Activated T-helper 1 cell treated with Interleukin-2 at 50 U/mL for 16 hours (primary cell): ENCODE measurements around the gene PCDH9.

Source experiments
- DNase-seq: peaks from one replicate; pipeline ENCODE4 v3.0.0-alpha.2; 2020; ENCODE audit warnings: low read depth

PCDH9 gene

GRCh38 chr13:66367356-66367755 lies 862.8 kb downstream of the PCDH9 start:
- DNase-seq = no peak

DNA sequence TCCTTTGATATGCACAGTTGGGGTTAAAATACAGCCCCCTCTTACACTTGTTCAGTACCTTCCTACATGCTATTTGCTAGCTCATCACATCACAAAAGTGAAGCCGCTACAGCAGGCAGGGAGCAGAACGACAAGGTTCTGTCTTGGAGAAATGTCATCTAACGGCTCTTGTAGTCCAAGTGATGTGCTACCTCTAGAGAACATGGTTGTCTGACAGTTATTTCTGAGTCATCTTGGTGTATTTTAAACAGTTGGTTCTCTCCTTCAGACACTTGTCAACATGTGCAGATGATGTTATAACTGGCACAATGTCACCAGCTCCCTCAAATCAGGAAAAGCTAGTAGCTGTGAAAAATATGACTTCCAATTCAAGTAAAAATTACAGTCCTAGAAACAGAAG lies 865.0 kb downstream of the PCDH9 start:
- DNase-seq = no peak

DNA sequence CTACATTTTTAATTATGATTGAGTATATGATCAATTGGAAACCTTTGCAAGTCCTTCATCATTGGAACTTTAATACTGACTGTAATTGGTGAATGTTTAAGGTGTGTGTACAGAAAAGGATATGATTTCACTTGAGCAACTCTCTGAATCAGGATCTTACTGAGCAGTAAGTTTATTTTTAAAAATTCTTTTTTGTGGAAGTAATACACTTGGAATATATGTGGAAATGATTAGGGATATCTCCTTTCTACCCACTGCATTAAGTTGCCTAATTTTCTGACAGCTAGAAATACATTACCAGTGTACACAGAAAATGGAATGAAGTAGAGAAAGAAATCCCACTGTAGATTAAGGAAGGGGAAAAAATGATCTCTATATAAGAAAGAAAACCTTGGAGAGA lies 865.8 kb downstream of the PCDH9 start:
- no peak for DNase-seq

DNA sequence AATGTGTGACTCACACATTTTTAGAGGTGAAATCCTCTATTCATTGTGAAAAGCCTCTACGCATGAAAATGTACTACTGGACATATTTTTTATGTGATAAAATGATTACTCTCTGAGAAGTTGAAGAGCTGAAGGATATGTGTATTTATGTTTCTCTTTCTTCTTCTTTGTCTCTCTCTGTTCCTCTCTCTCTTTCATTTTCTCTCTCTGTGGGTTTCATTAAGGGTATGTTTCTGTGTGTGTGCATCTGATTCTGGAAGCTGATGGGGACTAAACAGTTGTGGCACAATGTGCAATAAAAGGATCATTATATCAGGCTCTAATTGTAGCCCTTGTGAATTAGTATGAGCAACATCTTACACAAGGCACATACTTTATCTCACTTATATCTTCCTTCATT lies 867.7 kb downstream of the PCDH9 start:
- no peak for DNase-seq

GRCh38 chr13:66359910-66360552 lies 870.1 kb downstream of the PCDH9 start:
- DNase-seq = no peak

DNA sequence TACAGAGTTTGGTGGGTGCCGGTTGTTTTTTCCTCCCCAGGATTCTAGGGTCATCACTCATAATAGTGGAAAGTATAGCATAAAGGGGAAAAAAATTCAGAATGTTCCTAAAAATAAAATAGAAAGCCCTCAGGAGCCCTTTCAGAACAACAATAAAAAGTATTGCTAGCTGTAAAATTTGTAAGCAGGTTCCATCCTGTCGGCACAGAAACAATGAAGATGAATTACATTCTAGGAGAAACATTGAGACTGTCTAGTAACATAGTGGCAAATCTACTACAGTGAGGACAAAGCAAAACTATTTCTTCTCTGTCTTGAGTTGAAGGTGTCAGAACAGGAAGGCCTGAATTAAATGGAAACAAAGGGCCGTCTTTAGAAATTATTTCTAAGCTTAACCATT lies 870.7 kb downstream of the PCDH9 start:
- no peak for DNase-seq

GRCh38 chr13:66358564-66358963 lies 871.6 kb downstream of the PCDH9 start:
- no peak for DNase-seq

- no peak for DNase-seq
Observed at GRCh38 chr13:66357463-66357862, 872.7 kb downstream of the PCDH9 start.

GRCh38 chr13:66354879-66355751 lies 875.0 kb downstream of the PCDH9 start:
- no peak for DNase-seq

GRCh38 chr13:66353664-66354063 lies 876.5 kb downstream of the PCDH9 start:
- no peak for DNase-seq

GRCh38 chr13:66349966-66350365 lies 880.2 kb downstream of the PCDH9 start:
- DNase-seq = no peak

GRCh38 chr13:66348745-66349690 lies 881.1 kb downstream of the PCDH9 start:
- DNase-seq = no peak

DNA sequence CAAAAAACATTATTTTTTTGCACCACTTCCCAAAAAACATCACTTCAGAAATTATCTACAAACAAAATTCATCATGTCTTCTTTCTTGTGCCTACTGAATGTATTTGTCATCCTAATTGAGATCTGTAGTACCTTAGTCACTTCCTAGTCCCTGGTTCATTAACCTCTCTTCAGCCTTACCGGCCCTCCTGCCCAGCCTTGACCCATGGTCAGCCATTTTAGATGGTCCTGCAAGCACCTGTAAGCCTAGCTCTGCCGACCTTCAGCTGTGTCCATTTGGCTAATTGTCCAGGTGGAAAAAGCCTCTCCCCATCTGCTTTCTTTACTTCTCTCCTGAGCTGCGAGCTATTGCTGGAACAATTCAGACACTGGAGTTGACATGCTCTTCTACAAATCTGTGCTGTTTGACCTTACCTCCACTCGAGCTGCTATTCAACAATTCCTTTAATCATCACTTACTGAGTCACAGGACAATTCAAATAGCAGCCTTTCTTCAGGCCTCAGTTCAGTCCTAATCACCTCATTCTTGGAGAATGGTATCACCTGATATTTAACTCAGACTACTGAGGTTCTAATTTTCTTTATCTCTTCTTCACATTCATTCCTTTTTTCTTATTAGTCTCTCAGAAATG lies 882.5 kb downstream of the PCDH9 start:
- DNase-seq = no peak

DNA sequence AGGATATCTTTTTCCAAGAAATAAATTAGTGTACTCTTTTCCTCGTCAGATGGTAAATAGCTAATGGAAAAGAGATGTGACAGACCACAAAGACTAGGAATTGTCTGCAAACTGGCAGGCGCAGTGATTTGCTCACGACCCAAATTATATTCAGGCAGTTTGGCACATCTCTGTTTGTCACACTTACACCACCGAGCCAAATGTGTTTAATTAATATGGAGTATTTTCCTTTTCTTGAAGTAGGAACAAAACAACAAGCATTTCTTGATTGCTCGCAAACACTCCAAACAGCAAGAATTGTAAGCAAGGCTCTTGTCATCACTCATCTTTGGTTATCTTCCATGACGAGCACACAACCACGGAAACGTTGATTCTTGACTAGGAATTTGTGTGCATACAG lies 884.2 kb downstream of the PCDH9 start:
- DNase-seq = no peak

GRCh38 chr13:66345518-66345810 lies 884.7 kb downstream of the PCDH9 start:
- DNase-seq = no peak

GRCh38 chr13:66344805-66345517 lies 885.2 kb downstream of the PCDH9 start:
- no peak for DNase-seq

GRCh38 chr13:66343224-66343828 lies 886.8 kb downstream of the PCDH9 start:
- no peak for DNase-seq

DNA sequence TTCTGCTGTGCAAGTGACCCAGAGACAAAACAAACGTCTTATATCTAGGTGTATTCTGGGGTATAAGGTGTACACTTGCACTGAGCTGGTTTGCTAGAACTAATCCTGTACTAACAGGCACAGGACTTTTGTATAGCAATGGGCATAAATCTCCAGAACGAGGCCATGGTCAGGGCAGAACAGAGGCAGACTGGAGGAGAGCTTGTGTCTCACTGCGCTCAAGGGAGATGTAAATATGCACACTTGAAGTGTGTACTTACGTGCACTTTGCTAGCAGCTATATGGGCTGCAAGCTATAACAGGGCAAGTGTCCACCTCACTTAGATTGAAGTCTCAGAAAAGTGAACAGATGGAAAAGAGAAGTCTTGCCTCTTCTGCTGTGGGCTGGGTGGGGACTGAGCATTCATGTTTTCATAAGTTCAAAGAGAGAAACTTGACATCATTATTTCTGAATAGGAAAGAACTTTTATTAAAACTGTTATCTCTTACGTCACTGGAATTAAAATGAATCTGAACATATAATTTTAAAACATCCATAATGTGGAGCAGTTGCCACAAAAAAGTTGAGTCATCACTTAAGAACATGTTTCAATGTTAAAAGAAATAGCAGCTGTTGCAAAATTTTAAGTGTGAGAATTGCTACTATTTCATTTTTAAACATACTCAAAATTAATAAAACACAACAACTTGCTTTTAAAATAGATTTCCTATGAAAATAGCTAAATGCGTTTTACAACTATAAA lies 888.3 kb downstream of the PCDH9 start:
- no peak for DNase-seq

- no peak for DNase-seq
Observed at GRCh38 chr13:66339214-66339613, 890.9 kb downstream of the PCDH9 start.

DNA sequence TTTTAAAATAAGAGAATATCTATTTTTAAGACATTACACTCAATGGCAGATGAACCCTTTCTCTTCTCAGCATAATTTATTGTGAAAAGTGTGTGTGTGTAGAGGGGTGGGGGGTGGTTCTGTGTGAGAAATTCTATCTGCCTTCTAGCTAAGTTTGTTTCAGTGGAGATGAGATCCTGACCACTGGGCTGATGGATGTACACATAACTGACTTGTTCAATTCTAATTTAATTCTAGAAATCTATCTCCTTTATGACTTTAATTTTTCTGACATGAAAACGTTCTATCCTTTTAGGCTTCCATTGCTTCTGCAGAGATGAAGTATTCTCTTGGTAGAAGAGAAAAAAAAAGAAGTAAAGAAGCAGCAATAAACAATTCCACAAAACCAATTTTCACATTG lies 891.6 kb downstream of the PCDH9 start:
- no peak for DNase-seq
